Lower leg skin (tissue), 3 donors: ENCODE measurements around the gene OR10A6.

Experiments
- POLR2A ChIP-seq, 2 donors: fragments of 450-650 bp; IDR thresholded peaks; one replicate each; pipeline ENCODE4 v1.6.1; 2016 to 2017; ENCODE audit warnings: antibody characterized with exemption in 2 of 2, mild to moderate bottlenecking in 1 of 2, moderate library complexity in 1 of 2
- TF ChIP-seq, protein P1 (sequence below), 3 donors: fragments of 450-650 bp; IDR thresholded peaks; one replicate each; pipeline ENCODE4 v1.5.1; 2016; ENCODE audit warnings: antibody characterized with exemption in 3 of 3, mild to moderate bottlenecking in 3 of 3, moderate library complexity in 2 of 3

DNA sequence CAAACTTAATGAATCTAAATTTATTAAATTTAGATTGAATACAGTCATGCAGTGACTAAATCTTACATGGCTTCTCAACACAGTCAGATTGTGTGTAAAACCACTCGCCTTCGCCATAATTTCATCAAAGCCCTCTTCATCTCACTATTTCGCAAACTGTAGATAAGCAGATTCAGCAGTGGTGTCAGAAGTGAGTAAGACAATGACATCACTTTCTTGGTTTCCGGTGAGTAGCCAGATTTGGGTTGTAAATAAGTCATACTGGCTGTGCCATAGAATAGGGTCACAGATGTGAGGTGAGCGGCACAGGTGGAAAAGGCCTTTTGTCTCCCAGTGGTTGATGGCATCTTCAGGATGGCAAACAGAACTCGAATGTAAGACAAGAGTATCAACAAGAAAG is 3.4 kb downstream of the OR10A6 start:
- TF ChIP-seq POLR2A (IDR thresholded peaks at IDR 0.05), result no peak
- TF ChIP-seq, protein P1, sequence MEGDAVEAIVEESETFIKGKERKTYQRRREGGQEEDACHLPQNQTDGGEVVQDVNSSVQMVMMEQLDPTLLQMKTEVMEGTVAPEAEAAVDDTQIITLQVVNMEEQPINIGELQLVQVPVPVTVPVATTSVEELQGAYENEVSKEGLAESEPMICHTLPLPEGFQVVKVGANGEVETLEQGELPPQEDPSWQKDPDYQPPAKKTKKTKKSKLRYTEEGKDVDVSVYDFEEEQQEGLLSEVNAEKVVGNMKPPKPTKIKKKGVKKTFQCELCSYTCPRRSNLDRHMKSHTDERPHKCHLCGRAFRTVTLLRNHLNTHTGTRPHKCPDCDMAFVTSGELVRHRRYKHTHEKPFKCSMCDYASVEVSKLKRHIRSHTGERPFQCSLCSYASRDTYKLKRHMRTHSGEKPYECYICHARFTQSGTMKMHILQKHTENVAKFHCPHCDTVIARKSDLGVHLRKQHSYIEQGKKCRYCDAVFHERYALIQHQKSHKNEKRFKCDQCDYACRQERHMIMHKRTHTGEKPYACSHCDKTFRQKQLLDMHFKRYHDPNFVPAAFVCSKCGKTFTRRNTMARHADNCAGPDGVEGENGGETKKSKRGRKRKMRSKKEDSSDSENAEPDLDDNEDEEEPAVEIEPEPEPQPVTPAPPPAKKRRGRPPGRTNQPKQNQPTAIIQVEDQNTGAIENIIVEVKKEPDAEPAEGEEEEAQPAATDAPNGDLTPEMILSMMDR (IDR thresholded peaks at IDR 0.05), result no peak
